Medulla oblongata (tissue), 1 donor: Measurements from ENCODE around the gene TRH.
"Not testable (repeated sequence)": the region's sequence is repeated elsewhere in the genome, so short reads cannot be mapped to it uniquely, and the experiment has no call there.

Source experiments
- DNase-seq: peaks from one replicate; pipeline ENCODE4 v3.0.0-alpha.2; 2015; ENCODE audit errors: extremely low spot score

TRH gene

DNA sequence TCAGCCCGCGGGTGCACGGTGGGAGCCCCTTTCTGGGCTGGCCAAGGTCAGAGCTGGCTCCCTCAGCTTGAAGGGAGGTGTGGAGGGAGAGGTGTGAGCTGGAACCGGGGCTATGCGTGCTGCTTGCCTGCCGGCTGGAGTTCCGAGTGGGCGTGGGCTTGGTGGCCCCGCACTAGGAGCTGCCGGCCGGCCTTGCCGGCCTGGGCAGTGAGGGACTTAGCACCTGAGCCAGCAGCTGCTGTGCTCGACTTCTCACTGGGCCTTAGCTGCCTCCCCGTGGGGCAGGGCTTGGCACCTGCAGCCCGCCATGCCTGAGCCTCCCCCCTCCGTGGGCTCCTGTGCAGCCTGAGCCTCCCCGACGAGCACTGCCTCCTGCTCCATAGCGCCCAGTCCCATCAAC, 36.0 kb downstream of the TRH start:
- DNase-seq: no peak

- not testable (repeated sequence) for DNase-seq
These were observed 37.6 kb downstream of the TRH start for GRCh38 chr3:130012108-130012507.

- not testable (repeated sequence) for DNase-seq
These were observed 38.7 kb downstream of the TRH start for GRCh38 chr3:130013246-130013645.

GRCh38 chr3:130014526-130014925, 40.0 kb downstream of the TRH start:
- no peak for DNase-seq

DNA sequence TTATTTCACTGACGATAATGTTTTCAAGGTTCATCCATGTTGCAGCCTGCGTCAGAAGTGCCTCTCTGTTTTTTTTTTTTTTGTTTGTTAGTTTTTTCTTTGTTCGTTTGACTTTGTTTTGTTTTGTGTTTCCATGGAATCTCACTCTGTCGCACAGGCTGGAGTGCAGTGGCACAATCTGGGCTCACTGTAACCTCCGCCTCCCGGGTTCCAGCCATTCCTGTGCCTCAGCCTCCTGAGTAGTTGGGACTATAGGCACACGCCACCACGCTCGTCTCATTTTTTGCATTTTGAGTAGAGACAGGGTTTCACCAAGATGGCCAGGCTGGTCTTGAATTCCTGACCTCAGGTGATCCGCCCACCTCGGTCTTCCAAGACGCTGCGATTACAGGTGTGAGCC, 43.1 kb downstream of the TRH start:
- not testable (repeated sequence) for DNase-seq

DNA sequence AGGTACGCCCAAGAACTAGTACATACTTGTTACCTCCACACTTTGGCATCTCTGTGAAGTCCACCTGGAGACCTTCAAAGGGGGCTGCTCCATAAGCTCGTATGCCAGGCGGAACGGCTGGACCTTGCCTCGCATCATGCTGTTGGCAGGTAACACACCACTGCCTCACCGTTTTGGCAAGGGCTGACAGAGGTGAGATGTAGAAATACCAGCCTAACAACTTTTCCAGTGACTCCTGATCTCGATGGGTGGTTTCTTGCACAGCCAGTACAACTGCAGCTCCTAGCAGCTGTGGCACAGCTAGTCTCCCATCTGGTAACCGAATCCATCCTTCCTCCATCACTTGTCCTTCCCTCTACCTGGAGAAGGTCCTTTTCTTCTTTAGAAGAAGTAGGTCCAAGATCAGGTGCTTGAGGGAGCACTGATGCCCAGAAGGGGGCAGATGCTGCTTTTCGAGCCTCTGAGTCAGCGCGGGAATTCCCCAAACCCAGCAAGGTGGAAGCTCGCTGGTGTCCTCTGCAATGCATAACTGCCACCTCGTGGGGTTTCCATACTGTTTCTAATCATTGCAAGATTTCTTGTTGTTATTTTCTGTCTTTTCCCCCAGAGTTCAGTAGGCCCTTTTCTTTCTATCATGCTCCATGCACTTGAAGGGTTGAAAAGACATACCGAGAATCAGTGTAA, 51.8 kb downstream of the TRH start:
- DNase-seq: not testable (repeated sequence)

GRCh38 chr3:130027437-130027836, 52.9 kb downstream of the TRH start:
- not testable (repeated sequence) for DNase-seq
